ENCODE results near the gene MAGI1. TPM values are rescaled to one million over a fixed set of nuclear protein-coding genes. Genes with fewer than 3 reads are reported as not detected.

MAGI1 gene
- polyA plus RNA-seq, 3 donors, result not detected

- no peaks in the 10 kb centered on the region for H3K4me1 ChIP-seq (ENCODE audit: control insufficient read depth in 1 of 2, insufficient read depth in 2 of 2, low read length in 2 of 2)
- intact Hi-C loops (cut with micrococcal nuclease), result no loop called here
- H3K4me1 Mint-ChIP-seq, result no peaks in the 10 kb centered on the region
- no peak overlapping the region for H3K4me3 Mint-ChIP-seq
- H3K27ac Mint-ChIP-seq, result no peak overlapping the region
- no CpG with 5 or more reads among the region's 1 CpG for WGBS (ENCODE audit: insufficient coverage)
- H3K9me3 ChIP-seq (replicated peaks in 1 of 2; ENCODE audit: control insufficient read depth in 1 of 2, insufficient read depth in 1 of 2, low read length in 2 of 2), result no peaks in the 10 kb centered on the region
- no peak overlapping the region for H3K4me2 ChIP-seq (replicated peaks; ENCODE audit: extremely low read depth, low read length, poor library complexity, severe bottlenecking)
- H3K36me3 Mint-ChIP-seq, result no peaks in the 10 kb centered on the region
- no peaks in the 10 kb centered on the region for H3K36me3 ChIP-seq (replicated peaks in 1 of 2; ENCODE audit: control insufficient read depth in 1 of 2, insufficient read depth in 2 of 2, low read length in 2 of 2)
- no peaks in the 10 kb centered on the region for H3K27me3 Mint-ChIP-seq (ENCODE audit: low read depth in 3 of 3)
- H3K9ac ChIP-seq (ENCODE audit: insufficient read depth, low read length, poor library complexity, severe bottlenecking), result no peak overlapping the region
- no peaks in the 10 kb centered on the region for H4K20me1 ChIP-seq (ENCODE audit: insufficient read depth, low read length)
- no peak for DNase-seq
- H2AFZ ChIP-seq (ENCODE audit: insufficient read depth, low read depth, low read length, poor library complexity, severe bottlenecking), result no peak overlapping the region
- TF ChIP-seq, protein P1, sequence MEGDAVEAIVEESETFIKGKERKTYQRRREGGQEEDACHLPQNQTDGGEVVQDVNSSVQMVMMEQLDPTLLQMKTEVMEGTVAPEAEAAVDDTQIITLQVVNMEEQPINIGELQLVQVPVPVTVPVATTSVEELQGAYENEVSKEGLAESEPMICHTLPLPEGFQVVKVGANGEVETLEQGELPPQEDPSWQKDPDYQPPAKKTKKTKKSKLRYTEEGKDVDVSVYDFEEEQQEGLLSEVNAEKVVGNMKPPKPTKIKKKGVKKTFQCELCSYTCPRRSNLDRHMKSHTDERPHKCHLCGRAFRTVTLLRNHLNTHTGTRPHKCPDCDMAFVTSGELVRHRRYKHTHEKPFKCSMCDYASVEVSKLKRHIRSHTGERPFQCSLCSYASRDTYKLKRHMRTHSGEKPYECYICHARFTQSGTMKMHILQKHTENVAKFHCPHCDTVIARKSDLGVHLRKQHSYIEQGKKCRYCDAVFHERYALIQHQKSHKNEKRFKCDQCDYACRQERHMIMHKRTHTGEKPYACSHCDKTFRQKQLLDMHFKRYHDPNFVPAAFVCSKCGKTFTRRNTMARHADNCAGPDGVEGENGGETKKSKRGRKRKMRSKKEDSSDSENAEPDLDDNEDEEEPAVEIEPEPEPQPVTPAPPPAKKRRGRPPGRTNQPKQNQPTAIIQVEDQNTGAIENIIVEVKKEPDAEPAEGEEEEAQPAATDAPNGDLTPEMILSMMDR (IDR thresholded peaks at IDR 0.05), result no peak
- peaks cover 0 to 2% (median 0%) of the 10 kb centered on the region in 7 donors for H3K9me3 Mint-ChIP-seq
- H3K79me2 ChIP-seq (ENCODE audit: insufficient read depth, low read length), result no peaks in the 10 kb centered on the region
- no peaks in the 10 kb centered on the region for H3K27me3 ChIP-seq (ENCODE audit: control insufficient read depth in 2 of 2, insufficient read depth in 2 of 2, low read length in 2 of 2)
- no peak overlapping the region for H3K4me3 ChIP-seq (replicated peaks in 1 of 3; ENCODE audit: low read depth in 2 of 3, low read length in 3 of 3)
- no peak overlapping the region for H3K27ac ChIP-seq (ENCODE audit: low read depth in 1 of 2, low read length in 2 of 2)
Observed at GRCh38 chr3:65672061-65672460, 366.7 kb downstream of the MAGI1 start.

DNA sequence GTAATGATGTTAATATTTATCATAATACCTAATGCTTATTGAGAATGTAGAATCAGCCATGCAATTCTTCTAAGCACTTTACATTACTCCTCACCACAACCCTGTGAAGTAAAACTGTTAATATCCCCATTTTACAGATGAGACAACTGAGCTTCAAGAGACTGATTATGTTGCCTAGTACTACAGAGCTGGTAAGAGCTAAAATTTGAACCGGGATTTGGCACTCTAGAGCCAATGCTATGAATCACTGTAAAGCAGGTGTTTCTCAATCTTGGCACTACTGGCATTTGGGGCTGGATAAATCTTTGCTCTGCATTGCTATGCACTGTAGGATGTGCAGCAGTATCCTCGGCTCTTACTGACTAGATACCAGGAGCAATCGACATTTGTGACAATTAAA, 367.7 kb downstream of the MAGI1 start:
- H3K27me3 ChIP-seq (ENCODE audit: control insufficient read depth in 2 of 2, insufficient read depth in 2 of 2, low read length in 2 of 2), result no peaks in the 10 kb centered on the region
- Mint-ChIP-seq H3K9me3 (peaks cover 0 to 2% (median 0%) of the 10 kb centered on the region in 7 donors), H3K36me3 (no peaks in the 10 kb centered on the region), H3K27me3 (ENCODE audit: low read depth in 3 of 3) (peaks cover 0 to 2% (median 0%) of the 10 kb centered on the region in 3 donors), H3K4me3 (no peak overlapping the region), H3K4me1 (no peaks in the 10 kb centered on the region), H3K27ac (no peak overlapping the region)
- no peaks in the 10 kb centered on the region for H3K36me3 ChIP-seq (replicated peaks in 1 of 2; ENCODE audit: control insufficient read depth in 1 of 2, insufficient read depth in 2 of 2, low read length in 2 of 2)
- H3K4me1 ChIP-seq (ENCODE audit: control insufficient read depth in 1 of 2, insufficient read depth in 2 of 2, low read length in 2 of 2), result no peaks in the 10 kb centered on the region
- DNase-seq, result no peak
- no peaks in the 10 kb centered on the region for H4K20me1 ChIP-seq (ENCODE audit: insufficient read depth, low read length)
- H3K9me3 ChIP-seq (replicated peaks in 1 of 2; ENCODE audit: control insufficient read depth in 1 of 2, insufficient read depth in 1 of 2, low read length in 2 of 2), result no peaks in the 10 kb centered on the region
- WGBS (ENCODE audit: insufficient coverage), result 64% methylated on average over 2 of the region's 3 CpGs
- no peak overlapping the region for H2AFZ ChIP-seq (ENCODE audit: insufficient read depth, low read depth, low read length, poor library complexity, severe bottlenecking)
- TF ChIP-seq, protein P1 (IDR thresholded peaks at IDR 0.05), result no peak
- H3K79me2 ChIP-seq (ENCODE audit: insufficient read depth, low read length), result no peaks in the 10 kb centered on the region
- no peak overlapping the region for H3K9ac ChIP-seq (ENCODE audit: insufficient read depth, low read length, poor library complexity, severe bottlenecking)
- H3K27ac ChIP-seq (ENCODE audit: low read depth in 1 of 2, low read length in 2 of 2), result no peak overlapping the region
- H3K4me2 ChIP-seq (replicated peaks; ENCODE audit: extremely low read depth, low read length, poor library complexity, severe bottlenecking), result no peak overlapping the region
- no peak overlapping the region for H3K4me3 ChIP-seq (replicated peaks in 1 of 3; ENCODE audit: low read depth in 2 of 3, low read length in 3 of 3)
- intact Hi-C loops (cut with micrococcal nuclease), result no loop called here

Measured in CD14-positive monocyte (primary cell).